ENCODE measurements around the gene BCL11A.

The BCL11A gene

DNA sequence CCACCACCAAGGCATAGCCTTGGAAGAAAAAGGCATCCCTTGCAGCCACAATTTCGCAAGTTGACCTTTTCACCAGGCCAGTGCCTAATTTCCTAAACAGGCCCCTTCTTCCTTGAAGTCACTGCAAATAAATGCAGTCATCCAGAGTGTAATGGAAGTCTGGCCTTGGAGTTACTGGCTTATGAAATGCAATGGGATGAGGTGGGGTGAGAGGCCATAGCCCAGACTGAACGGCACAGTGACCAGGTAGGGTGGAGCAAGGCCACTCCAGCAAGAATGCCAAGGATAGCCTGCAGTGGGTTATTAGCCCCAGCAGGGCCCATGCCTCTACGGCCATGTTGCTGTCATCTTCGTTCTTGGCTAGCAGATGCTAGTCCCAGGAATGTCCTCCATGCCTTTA lies 68.4 kb downstream of the BCL11A start:
- DNase-seq (ENCODE audit: low read depth in 2 of 2), result no peak

- no peak for DNase-seq (ENCODE audit: low read depth in 2 of 2)
These were observed 69.3 kb downstream of the BCL11A start for GRCh38 chr2:60484133-60484645.

DNA sequence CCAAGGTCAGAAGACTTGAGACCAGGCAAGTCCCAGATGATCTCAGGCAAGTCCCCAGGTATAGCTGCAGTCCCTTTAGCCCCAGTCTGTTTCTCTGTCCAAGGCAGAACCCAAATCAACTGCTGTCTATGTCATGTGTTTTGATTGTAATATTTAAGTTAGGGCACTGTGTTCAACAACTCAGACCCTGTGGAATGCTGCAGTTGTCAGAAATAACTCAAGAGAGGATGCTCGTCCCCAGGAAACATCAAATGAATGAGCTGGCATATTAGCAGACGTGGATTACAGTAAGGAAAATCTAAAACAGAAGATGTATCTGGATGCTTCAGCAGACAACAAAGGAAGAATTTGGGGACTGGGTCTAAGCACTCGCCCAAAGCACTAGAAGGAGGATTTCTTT lies 70.1 kb downstream of the BCL11A start:
- DNase-seq (ENCODE audit: low read depth in 2 of 2), result no peak

DNA sequence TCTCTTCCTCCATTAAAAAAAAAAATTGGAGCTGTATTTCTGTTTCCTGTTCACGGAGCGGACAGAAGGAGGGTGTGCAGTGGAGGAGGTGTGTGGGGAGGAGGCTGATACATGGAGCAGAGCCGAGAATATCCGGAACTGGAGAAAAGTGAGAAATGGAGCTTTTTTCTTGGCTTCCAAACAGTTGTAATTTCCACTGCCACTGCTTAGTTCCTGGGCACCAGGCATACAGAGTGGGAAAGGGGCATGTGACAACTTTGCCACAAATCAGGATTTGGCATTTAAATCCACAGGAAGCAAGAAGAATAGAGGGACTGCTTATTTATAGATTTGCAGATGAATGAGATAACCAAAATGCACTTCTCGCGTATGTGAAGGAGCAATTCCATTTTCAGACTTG lies 71.2 kb downstream of the BCL11A start:
- DNase-seq (ENCODE audit: low read depth in 2 of 2), result no peak

DNA sequence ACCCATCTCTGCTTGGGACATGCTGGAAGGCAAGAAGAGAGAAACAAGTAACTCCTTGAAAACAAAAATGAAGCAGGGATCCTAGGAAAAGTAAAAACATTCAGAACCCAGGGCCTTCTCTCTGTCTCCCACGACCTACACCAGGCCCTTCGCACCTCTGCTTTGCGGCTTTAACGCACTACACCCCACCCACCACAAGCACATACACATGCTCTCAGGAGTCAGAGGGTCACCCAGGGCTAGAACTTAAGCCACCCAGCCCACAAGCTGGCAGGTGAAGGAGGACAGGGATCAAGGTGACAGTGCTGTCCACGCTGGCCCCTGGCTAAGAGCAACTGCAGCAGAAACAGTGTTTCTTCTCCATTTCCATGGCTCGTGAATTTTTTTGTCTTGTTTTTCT lies 72.2 kb downstream of the BCL11A start:
- no peak for DNase-seq (ENCODE audit: low read depth in 2 of 2)

GRCh38 chr2:60480089-60480773 lies 73.2 kb downstream of the BCL11A start:
- DNase-seq (ENCODE audit: low read depth in 2 of 2), result no peak

- DNase-seq (ENCODE audit: low read depth in 2 of 2), result no peak
These were observed 74.0 kb downstream of the BCL11A start for GRCh38 chr2:60479226-60480088.

- DNase-seq (ENCODE audit: low read depth in 2 of 2), result no peak
These were observed 74.8 kb downstream of the BCL11A start for GRCh38 chr2:60478660-60479059.

DNA sequence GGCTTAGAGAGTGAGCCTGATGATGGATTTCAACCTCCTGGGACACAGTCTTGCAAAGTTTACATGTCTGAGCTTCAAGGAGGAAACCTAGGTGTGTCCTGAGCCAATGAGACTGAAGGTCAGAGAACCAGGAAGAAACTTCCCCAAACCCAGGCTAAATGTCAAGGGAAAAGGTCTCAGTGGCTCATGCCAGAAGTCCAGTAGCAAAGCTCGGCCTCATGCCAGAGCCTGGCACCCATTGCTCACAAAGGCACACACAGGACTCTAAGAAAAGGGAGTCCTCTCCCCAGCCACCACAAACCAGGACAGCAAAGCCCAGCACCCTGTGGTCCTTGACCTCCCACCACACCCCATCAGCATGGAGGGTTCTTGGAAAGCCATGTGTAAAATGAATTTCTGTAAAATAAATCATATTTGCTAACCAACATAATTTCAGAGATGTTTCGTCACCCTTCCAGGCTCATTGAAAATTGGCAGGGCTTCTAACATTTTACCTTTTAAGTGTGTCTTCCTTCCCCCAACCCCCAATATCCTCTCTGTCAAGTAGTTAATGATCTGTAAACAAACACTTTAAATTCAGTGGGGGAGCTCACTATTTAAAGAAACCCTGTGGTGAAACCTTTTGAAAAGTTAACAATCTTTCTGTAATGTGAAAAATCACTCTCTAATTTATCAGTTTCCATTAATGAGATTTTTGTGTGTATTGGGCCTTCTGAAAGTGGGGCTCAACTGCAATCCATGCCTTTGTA lies 77.1 kb downstream of the BCL11A start:
- DNase-seq (ENCODE audit: low read depth in 2 of 2), result no peak

DNA sequence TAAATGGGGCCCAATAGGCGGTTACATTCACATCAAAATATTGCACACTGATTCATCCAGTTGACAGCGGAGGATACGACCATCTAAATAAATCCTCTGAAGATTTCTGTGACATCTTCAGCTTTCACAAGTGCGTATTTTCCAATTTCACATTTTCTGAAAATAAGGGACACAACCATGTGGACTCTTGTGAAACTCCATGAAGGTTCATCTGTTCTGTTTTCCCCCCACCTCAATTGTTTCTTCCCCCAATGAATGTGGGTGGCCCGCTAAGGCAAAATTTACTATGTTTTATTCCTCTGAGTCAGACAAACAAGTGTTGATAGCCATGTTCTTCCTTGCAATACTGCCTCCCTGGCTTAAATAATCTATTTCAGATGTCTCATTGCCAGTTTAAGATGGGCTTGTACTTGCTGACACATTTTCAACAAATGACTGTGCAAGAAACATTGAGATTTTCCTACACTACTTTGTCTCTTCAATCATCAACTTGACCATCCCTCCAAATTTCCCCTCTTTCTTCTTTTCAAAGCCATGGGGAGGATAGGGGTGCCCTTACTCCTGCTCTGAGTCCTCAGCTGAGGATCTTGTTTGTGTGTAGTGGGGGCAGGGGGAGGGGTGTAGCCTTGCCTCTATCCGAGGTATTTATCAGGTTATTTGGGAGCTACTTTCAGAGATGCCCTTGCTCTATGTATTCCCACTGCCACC lies 78.2 kb downstream of the BCL11A start:
- no peak for DNase-seq (ENCODE audit: low read depth in 2 of 2)

DNA sequence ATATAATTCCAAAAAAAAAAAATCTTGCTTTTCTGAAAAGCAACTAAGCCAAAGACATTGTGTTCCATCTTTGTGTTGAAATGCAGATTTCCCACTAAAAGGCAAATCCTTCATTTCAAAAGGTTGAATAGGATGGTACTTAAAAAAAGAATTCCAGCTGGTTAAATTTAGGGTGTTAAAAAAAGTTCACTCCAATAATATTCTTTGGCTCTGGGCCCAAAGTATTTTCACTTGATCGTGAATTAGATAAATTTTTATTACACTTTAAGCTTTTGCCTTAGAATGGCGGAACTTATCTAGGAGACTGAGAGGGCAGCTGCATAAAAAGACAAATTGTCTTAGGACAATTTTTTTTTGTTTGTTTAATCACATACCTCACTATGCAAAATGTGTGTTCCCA lies 79.2 kb downstream of the BCL11A start:
- DNase-seq (ENCODE audit: low read depth in 2 of 2), result no peak

DNA sequence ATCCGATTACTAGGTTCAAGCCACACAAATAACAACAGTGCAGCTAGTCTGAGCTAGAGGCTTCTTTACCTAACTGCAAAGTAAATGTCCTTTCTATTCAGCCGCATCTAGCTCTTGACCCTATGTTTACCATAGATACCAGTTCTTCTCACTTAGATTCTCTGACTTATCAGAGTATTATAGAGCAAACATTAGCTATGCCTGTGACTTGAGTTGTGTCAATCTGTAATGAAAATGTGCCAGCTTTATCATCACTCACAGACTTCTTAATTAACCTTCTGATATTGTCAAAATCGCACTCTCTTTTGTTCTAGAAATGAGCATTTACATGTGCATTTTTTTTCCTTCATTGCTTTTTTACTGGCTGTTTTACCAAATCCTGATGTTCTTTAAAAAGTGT lies 79.9 kb downstream of the BCL11A start:
- no peak for DNase-seq (ENCODE audit: low read depth in 2 of 2)

DNA sequence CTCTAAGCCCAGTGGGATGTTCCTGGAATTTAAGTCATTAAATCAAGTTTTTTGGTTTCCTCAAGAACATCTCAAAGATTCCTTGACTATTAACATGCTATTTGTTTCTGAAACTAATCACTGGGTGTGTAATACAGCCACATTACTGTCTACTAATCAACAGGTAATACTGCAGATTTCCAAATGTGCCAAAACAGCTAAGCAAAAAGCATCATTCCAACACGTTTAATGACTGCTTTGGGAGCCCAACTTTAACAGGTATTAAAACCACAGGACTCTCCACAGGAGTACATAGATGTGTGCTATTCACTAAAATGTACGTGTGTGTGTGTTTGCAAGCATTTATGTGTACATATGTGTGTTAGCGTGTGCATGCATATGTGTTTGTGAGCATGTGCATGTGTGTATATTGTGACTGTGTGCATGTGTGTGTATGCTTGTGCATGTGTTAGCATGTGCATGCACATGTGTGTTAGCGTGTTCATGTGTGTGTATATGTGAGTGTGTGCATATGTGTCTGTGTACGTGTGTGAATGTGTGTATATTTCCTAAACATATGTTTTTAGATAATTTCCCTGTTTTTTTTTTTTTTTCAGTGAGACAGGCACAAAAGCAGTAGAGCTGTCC lies 80.7 kb downstream of the BCL11A start:
- DNase-seq (ENCODE audit: low read depth in 2 of 2), result no peak

DNA sequence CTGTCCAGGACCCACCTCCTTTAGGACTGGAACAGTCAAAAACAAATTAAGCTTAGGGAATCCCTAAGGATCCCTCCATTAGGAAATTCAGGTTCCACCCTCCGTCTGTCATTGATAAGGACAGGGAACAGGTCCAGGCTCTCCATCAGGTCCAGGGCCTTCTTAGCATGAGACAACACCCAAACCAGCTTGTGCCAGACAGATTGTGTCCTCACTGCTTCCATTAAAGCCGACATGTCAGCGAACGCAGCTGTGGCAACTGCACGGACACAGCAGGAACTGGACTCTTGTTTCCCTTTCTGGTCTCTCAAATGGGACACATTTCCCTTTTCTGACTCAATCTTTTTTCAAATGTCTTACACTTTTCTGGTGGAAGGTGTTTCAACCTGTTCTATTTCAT lies 81.4 kb downstream of the BCL11A start:
- no peak for DNase-seq (ENCODE audit: low read depth in 2 of 2)

DNA sequence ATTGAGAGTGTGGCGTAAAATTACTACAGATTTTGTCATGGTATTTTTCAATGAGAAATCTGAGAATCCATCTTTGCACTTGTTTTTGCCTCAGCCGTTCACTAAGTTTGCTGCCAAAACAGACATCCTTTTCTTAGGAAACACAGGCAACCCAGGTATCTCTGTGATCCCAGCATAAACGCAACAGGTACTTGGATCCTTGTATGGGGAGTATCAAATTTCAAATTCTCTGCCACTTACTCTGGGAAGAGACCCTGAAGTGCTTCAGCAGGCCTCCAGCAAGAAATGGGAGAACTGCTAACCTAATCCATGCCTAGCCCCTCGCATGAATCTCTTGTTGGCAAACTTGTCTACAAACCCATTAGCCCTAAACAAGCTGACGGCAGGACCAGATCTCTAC lies 83.1 kb downstream of the BCL11A start:
- DNase-seq (ENCODE audit: low read depth in 2 of 2), result no peak

DNA sequence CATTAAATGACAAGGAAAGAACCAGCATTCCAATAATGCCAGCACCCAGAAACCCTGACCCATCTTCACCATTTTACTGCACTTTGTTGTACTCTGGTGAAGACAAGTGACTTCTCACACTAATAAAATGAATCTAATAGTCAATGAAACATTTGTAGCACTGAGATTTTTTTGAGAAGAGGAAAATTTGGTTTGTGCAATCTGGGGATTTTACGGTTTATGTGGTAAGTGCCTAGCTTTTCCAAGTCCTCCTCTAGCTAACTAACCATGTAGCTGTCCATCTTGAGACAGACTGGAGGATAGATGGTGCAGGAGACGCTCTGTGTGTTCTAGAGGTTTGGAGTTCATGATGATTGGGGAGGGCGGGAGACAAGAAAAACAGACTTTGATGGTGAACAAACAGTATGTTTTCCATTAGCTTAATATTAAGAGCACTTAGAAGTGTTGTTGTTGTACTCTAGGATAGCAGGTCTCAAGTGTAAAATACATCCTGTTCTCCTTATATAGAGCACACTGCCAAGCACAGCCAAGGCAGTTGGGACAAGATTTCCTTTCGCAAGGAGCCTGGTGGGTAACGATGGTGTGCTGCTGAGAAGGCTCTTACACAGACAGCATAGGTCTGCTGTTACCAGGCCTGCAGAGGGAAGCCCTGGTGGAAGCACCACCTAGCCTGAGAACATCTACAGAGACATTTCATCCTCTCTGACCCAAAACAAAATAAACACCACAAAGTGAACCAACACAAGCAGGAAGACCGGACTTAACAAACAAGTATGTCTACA lies 83.7 kb downstream of the BCL11A start:
- no peak for DNase-seq (ENCODE audit: low read depth in 2 of 2)

GRCh38 chr2:60468382-60469085 lies 84.9 kb downstream of the BCL11A start:
- DNase-seq (ENCODE audit: low read depth in 2 of 2), result no peak

- DNase-seq (ENCODE audit: low read depth in 2 of 2), result no peak
These were observed 87.2 kb downstream of the BCL11A start for GRCh38 chr2:60466161-60466702.

GRCh38 chr2:60465736-60466135 lies 87.7 kb downstream of the BCL11A start:
- DNase-seq (ENCODE audit: low read depth in 2 of 2), result no peak

DNA sequence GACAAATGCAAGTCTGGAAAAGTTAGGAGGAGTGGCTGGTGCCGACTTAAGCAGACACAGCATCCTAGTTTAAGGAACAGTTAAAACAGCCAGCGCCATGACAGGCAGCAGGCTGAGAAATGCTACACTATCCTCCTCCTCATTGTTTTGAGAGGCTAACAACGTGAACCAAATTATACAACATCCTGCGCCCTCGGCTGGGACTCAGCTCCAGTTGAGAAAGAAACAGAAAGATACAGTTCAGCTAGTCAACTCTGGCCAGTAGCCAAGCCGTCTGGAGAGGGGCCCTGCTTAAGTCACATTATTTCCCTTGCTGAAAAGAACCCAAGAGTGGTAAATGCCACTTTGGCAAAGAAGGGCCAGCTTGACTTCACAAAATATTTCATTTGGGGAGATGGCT lies 90.2 kb downstream of the BCL11A start:
- no peak for DNase-seq (ENCODE audit: low read depth in 2 of 2)
